Smooth muscle cell (in vitro differentiated cells): ENCODE results near the gene MMS22L. TPM values are rescaled to one million over a fixed set of nuclear protein-coding genes. Genes with fewer than 3 reads are reported as not detected.

ENCODE experiments used
- DNase-seq: peaks from one replicate; lab custom pipeline; 2025; ENCODE audit not compliant: unreplicated experiment; lab: John Stamatoyannopoulos, UW
- H2AFZ ChIP-seq: fragments of 200-600 bp; sonication (generic); 2 replicates; pipeline ENCODE4 v1.6.0; 2016; ENCODE audit warnings: antibody characterized with exemption, low read depth, mild to moderate bottlenecking
- H3F3A ChIP-seq: fragments of 200-600 bp; sonication (generic); 2 replicates; pipeline ENCODE4 v1.6.0; 2017; ENCODE audit warnings: antibody characterized with exemption, low read depth
- H3K27ac ChIP-seq: fragments of 200-600 bp; sonication (generic); 2 replicates; pipeline ENCODE4 v1.5.1; 2016; ENCODE audit warnings: low read depth, mild to moderate bottlenecking
- H3K27me3 ChIP-seq: fragments of 200-600 bp; sonication (generic); 2 replicates; pipeline ENCODE4 v1.6.1; 2016; ENCODE audit warnings: low read depth, mild to moderate bottlenecking
- H3K36me3 ChIP-seq: fragments of 200-600 bp; sonication (generic); 2 replicates; pipeline ENCODE4 v1.5.1; 2016; ENCODE audit warnings: low read depth
- H3K4me1 ChIP-seq: fragments of 200-600 bp; sonication (generic); 2 replicates; pipeline ENCODE4 v1.5.1; 2016; ENCODE audit warnings: low read depth
- H3K4me2 ChIP-seq: fragments of 200-600 bp; sonication (generic); 2 replicates; pipeline ENCODE4 v1.6.0; 2016; ENCODE audit warnings: mild to moderate bottlenecking
- H3K4me3 ChIP-seq: fragments of 200-600 bp; sonication (generic); 2 replicates; pipeline ENCODE4 v1.5.1; 2016; ENCODE audit warnings: mild to moderate bottlenecking
- H3K79me2 ChIP-seq: fragments of 200-600 bp; sonication (generic); 2 replicates; pipeline ENCODE4 v1.6.0; 2016; ENCODE audit warnings: low read depth, mild to moderate bottlenecking
- H3K9ac ChIP-seq: fragments of 200-600 bp; sonication (generic); 2 replicates; pipeline ENCODE4 v1.6.0; 2016; ENCODE audit warnings: low read depth
- H3K9me3 ChIP-seq: fragments of 200-600 bp; sonication (generic); replicated peaks from 2 replicates; pipeline ENCODE4 v1.5.1; 2016; ENCODE audit warnings: low read depth
- H4K20me1 ChIP-seq: fragments of 200-600 bp; sonication (generic); 2 replicates; pipeline ENCODE4 v1.6.0; 2016; ENCODE audit warnings: low read depth
- WGBS: methylation state at CpG from one replicate; pipeline ENCODE4 v1.1.7; 2016; ENCODE audit warnings: low lambda C conversion rate; 5-methylcytosine and 5-hydroxymethylcytosine counted together
- polyA plus RNA-seq: library from polyadenylated mRNA; unstranded; fragments of >200 nt; fragmentation: Nextera tagmentation; extraction: Ambion mirVana; gene quantifications from 2 replicates; pipeline ENCODE4 v1.2.1, GENCODE V29; 2016
- total RNA-seq: library from RNA; depleted of rRNA; stranded (reverse); fragments of >200 nt; gene quantifications from 2 replicates; pipeline ENCODE4 v1.2.3, GENCODE V29; 2014
- TF ChIP-seq, protein P1 (sequence below): fragments of 200-600 bp; sonication (generic); IDR thresholded peaks from 2 replicates; pipeline ENCODE4 v1.5.1; 2017; ENCODE audit warnings: borderline replicate concordance, mild to moderate bottlenecking, antibody characterized with exemption; ENCODE audit not compliant: insufficient read depth, poor library complexity, severe bottlenecking

MMS22L gene
- total and polyA plus RNA-seq, 2 experiments from 2014 or later = 5.0 to 47.1 TPM

DNA sequence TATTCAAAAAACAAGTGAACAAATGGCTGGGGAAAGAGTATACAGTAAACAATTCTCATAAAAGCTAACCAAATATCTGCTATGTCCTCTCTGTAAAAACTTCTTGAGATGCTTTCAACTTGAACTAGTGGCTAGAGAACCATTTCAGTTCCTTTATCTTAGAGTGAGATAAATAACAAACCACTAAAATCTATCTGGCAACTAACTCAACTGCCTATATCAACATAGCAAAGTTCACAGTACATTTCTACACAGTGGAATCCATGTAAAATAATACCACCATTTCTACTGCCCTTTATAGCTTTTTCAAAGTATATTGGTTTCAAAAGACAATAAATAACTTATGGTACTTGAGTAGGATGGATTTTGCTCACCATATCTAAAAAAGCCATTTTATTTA is 95.1 kb downstream of the MMS22L start:
- no peaks in the 10 kb centered on the region for H3F3A ChIP-seq
- no peak for DNase-seq
- H3K4me2 ChIP-seq = peak overlapping the region; percentile 3
- no peaks in the 10 kb centered on the region for H3K27me3 ChIP-seq
- no peaks in the 10 kb centered on the region for H4K20me1 ChIP-seq
- TF ChIP-seq, protein P1, sequence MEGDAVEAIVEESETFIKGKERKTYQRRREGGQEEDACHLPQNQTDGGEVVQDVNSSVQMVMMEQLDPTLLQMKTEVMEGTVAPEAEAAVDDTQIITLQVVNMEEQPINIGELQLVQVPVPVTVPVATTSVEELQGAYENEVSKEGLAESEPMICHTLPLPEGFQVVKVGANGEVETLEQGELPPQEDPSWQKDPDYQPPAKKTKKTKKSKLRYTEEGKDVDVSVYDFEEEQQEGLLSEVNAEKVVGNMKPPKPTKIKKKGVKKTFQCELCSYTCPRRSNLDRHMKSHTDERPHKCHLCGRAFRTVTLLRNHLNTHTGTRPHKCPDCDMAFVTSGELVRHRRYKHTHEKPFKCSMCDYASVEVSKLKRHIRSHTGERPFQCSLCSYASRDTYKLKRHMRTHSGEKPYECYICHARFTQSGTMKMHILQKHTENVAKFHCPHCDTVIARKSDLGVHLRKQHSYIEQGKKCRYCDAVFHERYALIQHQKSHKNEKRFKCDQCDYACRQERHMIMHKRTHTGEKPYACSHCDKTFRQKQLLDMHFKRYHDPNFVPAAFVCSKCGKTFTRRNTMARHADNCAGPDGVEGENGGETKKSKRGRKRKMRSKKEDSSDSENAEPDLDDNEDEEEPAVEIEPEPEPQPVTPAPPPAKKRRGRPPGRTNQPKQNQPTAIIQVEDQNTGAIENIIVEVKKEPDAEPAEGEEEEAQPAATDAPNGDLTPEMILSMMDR = no peak
- H2AFZ ChIP-seq = no peak overlapping the region
- no peaks in the 10 kb centered on the region for H3K9me3 ChIP-seq
- H3K9ac ChIP-seq = no peak overlapping the region
- H3K4me3 ChIP-seq = no peak overlapping the region
- no peaks in the 10 kb centered on the region for H3K36me3 ChIP-seq
- peak overlapping the region; percentile 7 for H3K27ac ChIP-seq
- no peaks in the 10 kb centered on the region for H3K79me2 ChIP-seq
- H3K4me1 ChIP-seq = peaks cover 9% of the 10 kb centered on the region

DNA sequence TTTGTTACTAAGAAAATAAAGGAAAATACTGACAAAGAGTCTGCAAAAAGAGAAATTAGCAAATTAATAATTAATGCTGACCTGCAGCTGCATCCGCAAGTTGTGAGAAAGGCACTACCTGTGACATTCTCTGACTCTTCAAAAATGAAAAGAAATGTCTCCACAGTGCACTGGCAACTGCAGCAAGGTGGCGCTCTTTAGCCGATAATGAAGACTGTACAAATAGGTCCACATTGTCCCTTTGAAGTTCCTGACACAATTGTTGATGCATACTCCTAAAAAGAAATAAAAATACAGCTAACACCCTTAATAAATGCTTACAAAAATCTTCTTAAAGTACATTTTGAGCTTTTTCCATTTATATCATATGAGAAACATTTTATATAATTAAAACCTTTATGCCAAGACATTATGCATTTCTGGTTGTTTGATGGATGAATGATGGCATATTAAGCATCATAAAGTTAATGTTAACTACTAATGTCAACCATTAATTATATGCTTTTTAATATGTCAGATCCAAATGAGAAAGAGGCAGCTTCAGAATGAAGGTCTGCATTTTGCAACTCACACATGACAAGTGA is 96.5 kb downstream of the MMS22L start:
- TF ChIP-seq, protein P1 = peak; percentile 95
- WGBS = 29% methylated on average over 3 of the region's 3 CpGs
- no peaks in the 10 kb centered on the region for H3K9me3 ChIP-seq
- H3K4me3 ChIP-seq = no peak overlapping the region
- no peaks in the 10 kb centered on the region for H3K27me3 ChIP-seq
- H3K27ac ChIP-seq = no peak overlapping the region
- no peak overlapping the region for H3K9ac ChIP-seq
- no peaks in the 10 kb centered on the region for H3F3A ChIP-seq
- H3K4me1 ChIP-seq = peaks cover 9% of the 10 kb centered on the region
- H2AFZ ChIP-seq = no peak overlapping the region
- H3K79me2 ChIP-seq = no peaks in the 10 kb centered on the region
- no peaks in the 10 kb centered on the region for H4K20me1 ChIP-seq
- no peaks in the 10 kb centered on the region for H3K36me3 ChIP-seq
- no peak for DNase-seq
- no peak overlapping the region for H3K4me2 ChIP-seq

DNA sequence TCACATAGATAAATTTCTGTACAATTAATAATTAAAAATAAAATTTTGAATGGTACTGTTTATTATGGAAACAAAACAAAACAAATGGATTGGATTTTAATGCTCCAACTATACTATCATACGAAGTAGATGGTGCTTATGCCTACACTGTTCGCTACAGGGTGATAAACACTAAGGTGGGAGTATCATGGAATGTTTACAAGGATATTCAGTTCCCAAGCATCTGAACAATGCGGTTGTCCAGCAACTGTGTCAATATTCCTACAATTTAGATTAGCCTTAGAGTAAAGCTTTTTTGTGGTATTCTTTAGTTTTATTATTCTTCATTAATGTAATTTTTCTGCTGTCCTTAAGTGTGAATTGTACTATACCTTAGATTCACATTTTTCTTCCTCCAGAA is 105.1 kb downstream of the MMS22L start:
- Histone ChIP-seq H3K4me1 (peaks cover 12% of the 10 kb centered on the region), H3K4me2 (peak overlapping the region; percentile 66), H3K36me3 (peaks cover 3% of the 10 kb centered on the region), H4K20me1 (no peaks in the 10 kb centered on the region), H3F3A (no peaks in the 10 kb centered on the region), H3K27ac (peak overlapping the region; percentile 90), H3K9ac (peak overlapping the region; percentile 82), H3K9me3 (no peaks in the 10 kb centered on the region), H2AFZ (no peak overlapping the region), H3K79me2 (no peaks in the 10 kb centered on the region), H3K4me3 (no peak overlapping the region), H3K27me3 (no peaks in the 10 kb centered on the region)
- DNase-seq = no peak
- TF ChIP-seq, protein P1 = no peak
- WGBS = 29% methylated on average over 3 of the region's 3 CpGs

DNA sequence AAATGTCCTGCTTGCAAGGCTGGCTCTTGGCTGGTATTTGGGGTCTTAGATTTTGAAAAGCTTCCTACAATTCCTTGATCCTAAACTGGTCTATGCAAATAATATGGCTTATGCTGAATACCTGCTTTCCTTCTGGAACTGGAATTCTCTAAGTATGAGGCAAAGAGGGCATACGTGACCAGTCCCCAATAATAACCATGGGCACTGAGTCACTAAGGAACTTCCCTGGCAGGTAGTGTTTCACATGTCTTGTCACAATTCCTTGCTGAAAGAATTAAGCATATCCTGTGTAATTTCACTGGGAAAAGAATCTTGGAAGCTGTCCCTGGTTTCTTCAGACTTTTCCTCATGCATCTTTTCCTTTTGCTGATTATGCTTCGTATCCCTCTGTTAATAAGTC is 106.5 kb downstream of the MMS22L start:
- Histone ChIP-seq H3K27me3 (no peaks in the 10 kb centered on the region), H4K20me1 (no peaks in the 10 kb centered on the region), H3K79me2 (no peaks in the 10 kb centered on the region), H3K4me3 (no peak overlapping the region), H3K4me1 (peaks cover 21% of the 10 kb centered on the region), H3K9ac (no peak overlapping the region), H2AFZ (no peak overlapping the region), H3K4me2 (peak overlapping the region; percentile 1), H3K36me3 (peaks cover 3% of the 10 kb centered on the region), H3F3A (no peaks in the 10 kb centered on the region), H3K27ac (peak overlapping the region; percentile 90), H3K9me3 (no peaks in the 10 kb centered on the region)
- 61% methylated on average over 2 of the region's 2 CpGs for WGBS
- TF ChIP-seq, protein P1 = no peak
- DNase-seq = no peak
